Nephron progenitor cell (in vitro differentiated cells): ENCODE data around the gene RGS9.

Experiments
- DNase-seq: peaks from one replicate; pipeline ENCODE4 v3.0.0; 2021
- H3K27ac Mint-ChIP-seq: 2 replicates; pipeline ENCODE4 v1.8.0; 2021; ENCODE audit warnings: mild to moderate bottlenecking, moderate library complexity, mixed read lengths
- H3K27me3 Mint-ChIP-seq: 2 replicates; pipeline ENCODE4 v1.8.0; 2021; ENCODE audit warnings: mild to moderate bottlenecking, low read depth, mixed read lengths; ENCODE audit not compliant: poor library complexity
- H3K36me3 Mint-ChIP-seq: 2 replicates; pipeline ENCODE4 v1.8.0; 2021; ENCODE audit warnings: low read depth, mixed read lengths
- H3K4me1 Mint-ChIP-seq: 2 replicates; pipeline ENCODE4 v1.8.0; 2021; ENCODE audit warnings: mixed read lengths
- H3K4me3 Mint-ChIP-seq: 2 replicates; pipeline ENCODE4 v1.8.0; 2021; ENCODE audit warnings: mild to moderate bottlenecking, moderate library complexity, mixed read lengths
- H3K9me3 Mint-ChIP-seq: 2 replicates; pipeline ENCODE4 v1.8.0; 2021; ENCODE audit warnings: mild to moderate bottlenecking, moderate library complexity, mixed read lengths
- CTCF ChIP-seq: fragments of 200-600 bp; sonication (generic); IDR thresholded peaks from 2 replicates; pipeline ENCODE4 v1.5.0; 2021; ENCODE audit warnings: antibody characterized with exemption

The RGS9 gene

DNA sequence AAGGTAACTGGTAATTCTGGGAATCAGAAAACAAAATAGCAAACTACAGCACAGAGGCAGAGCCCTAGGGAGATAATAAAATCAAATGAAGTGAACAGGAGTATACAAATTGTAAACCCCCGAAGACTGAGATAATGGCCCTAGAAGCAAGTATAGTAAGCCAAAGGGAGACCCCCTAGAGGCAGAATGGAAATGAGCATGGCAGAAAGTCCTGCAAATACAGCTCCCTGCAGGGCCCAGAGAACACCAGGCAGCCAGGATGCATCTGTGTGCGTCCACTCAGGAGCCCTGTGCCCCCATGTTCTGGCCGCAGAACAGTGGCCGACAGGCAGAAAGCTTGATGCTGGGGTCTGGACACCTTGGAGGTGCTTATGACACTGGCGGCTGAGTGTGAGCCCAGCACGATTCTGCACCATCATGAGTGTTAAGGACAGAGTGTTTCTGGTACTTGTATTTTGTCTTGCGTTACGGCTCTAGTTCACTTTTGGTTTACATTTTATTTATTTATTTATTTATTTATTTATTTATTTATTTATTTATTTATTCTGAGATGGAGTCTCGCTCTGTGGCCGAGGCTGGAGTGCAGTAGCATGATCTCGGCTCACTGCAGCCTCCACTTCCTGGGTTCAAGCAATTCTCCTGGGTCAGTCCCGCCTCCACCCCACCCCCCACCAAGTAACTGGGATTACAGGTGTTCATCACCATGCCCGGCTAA lies 48.7 kb downstream of the RGS9 start:
- peaks cover 42% of the 10 kb centered on the region for H3K4me1 Mint-ChIP-seq
- TF ChIP-seq CTCF = no peak

GRCh38 chr17:65190467-65191097 lies 53.4 kb downstream of the RGS9 start:
- Mint-ChIP-seq H3K4me1 (peaks cover 2% of the 10 kb centered on the region), H3K36me3 (no peaks in the 10 kb centered on the region), H3K27me3 (peaks cover 8% of the 10 kb centered on the region), H3K4me3 (no peak overlapping the region), H3K9me3 (peaks cover 12% of the 10 kb centered on the region), H3K27ac (no peak overlapping the region)
- no peak for TF ChIP-seq CTCF
- DNase-seq = no peak

More for the DNA sequence above, 48.7 kb downstream of the RGS9 start:
- H3K36me3 Mint-ChIP-seq = no peaks in the 10 kb centered on the region
- H3K27me3 Mint-ChIP-seq = peaks cover 26% of the 10 kb centered on the region
- peaks cover 12% of the 10 kb centered on the region for H3K9me3 Mint-ChIP-seq
- no peak overlapping the region for H3K4me3 Mint-ChIP-seq
- DNase-seq = no peak
- H3K27ac Mint-ChIP-seq = peak overlapping the region; percentile 3

DNA sequence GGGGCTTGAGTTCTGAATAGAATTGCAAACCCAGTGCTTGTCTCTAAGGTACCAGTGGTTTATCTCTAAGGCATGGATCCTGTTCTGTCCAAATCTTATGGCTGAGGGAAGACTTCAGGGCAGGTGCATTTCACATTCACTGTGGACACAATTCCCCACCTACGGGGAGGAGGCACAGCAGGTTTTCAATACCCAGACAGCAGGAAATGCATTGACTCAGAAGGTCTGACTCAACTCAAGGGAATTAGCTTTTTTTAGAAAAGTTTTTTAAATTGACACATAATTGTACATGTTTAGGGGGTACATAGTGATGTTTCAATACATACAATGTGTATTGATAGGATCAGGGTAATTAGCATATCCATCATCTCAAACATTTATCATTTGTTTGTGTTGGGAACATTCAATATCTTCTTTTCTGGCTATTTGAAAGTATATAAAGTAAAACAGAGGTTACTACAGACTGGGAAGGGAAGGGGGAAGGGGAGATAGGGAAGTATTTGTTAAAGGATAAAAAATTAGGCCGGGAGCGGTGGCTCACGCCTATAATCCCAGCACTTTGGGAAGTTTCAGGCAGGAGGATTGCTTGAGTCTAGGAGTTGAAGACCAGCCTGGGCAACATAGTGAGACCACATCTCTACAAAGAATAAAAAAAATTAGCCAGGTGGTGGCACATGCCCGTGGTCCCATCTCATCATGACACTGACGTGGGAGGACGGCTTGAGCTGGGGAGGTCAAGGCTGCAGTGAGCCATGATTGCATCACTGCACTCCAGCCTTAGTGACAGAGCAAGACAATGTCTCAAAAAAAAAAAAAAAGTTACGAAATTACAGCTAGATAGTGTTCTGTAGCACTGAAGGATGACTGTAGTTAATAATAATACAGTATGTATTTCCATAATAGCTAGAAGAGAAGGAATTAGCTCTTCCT lies 54.9 kb downstream of the RGS9 start:
- H3K27ac Mint-ChIP-seq = no peak overlapping the region
- peaks cover 12% of the 10 kb centered on the region for H3K9me3 Mint-ChIP-seq
- no peaks in the 10 kb centered on the region for H3K4me1 Mint-ChIP-seq
- no peak overlapping the region for H3K4me3 Mint-ChIP-seq
- no peak for TF ChIP-seq CTCF
- no peaks in the 10 kb centered on the region for H3K36me3 Mint-ChIP-seq
- DNase-seq = no peak
- H3K27me3 Mint-ChIP-seq = peaks cover 8% of the 10 kb centered on the region

GRCh38 chr17:65193305-65193704 lies 56.1 kb downstream of the RGS9 start:
- TF ChIP-seq CTCF = no peak
- no peak for DNase-seq
- Mint-ChIP-seq H3K36me3 (no peaks in the 10 kb centered on the region), H3K9me3 (peaks cover 5% of the 10 kb centered on the region), H3K27ac (no peak overlapping the region), H3K4me1 (no peaks in the 10 kb centered on the region), H3K27me3 (peaks cover 11% of the 10 kb centered on the region), H3K4me3 (no peak overlapping the region)

DNA sequence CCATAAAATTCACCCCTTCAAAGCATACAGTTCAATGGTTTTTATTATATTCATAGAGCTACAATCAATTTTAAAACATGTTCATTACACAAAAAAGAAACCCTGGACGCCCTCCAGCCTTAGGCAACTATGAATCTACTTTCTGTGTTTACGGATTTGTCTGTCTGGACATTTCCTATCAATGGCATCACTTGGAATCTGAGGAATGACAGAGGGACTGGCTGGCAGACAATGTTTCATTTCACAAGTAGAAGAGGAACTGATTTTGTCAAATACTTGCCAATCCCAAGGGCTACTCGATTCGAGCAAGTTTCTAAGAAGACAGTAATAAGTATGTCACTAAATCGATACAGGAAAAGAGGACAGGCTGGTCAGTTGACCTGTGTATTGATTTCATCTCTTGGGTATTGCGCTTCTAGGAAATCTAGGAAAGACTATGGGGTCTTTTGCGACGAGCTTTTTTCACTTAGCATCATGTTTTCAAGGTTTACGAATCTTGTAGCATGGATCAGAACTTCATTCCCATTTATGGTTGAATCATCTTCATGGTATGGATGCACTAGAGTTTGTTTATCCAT lies 56.6 kb downstream of the RGS9 start:
- Mint-ChIP-seq H3K36me3 (no peaks in the 10 kb centered on the region), H3K27ac (no peak overlapping the region), H3K27me3 (peaks cover 11% of the 10 kb centered on the region), H3K9me3 (peaks cover under 1% of the 10 kb centered on the region), H3K4me1 (no peaks in the 10 kb centered on the region), H3K4me3 (no peak overlapping the region)
- no peak for TF ChIP-seq CTCF
- no peak for DNase-seq
